Neural progenitor cell (in vitro differentiated cells): ENCODE results near the gene ID4. TPM values are rescaled to one million over a fixed set of nuclear protein-coding genes. Genes with fewer than 3 reads are reported as not detected.
A peak's percentile ranks its signal among the peaks of the same experiment; 100 is the strongest.

ENCODE experiments used
- DNase-seq: peaks from one replicate; pipeline ENCODE4 v3.0.0-alpha.2; 2016; ENCODE audit warnings: low spot score
- H2AFZ ChIP-seq: fragments of 200-600 bp; sonication (generic); replicated peaks from 2 replicates; pipeline ENCODE4 v1.6.1; 2016; ENCODE audit warnings: antibody characterized with exemption
- H3F3A ChIP-seq: fragments of 200-600 bp; sonication (generic); 2 replicates; pipeline ENCODE4 v1.6.1; 2016; ENCODE audit warnings: antibody characterized with exemption, low read depth
- H3K27ac ChIP-seq: fragments of 200-600 bp; sonication (generic); 2 replicates; pipeline ENCODE4 v1.5.1; 2016; ENCODE audit warnings: mild to moderate bottlenecking
- H3K27me3 ChIP-seq: fragments of 200-600 bp; sonication (generic); 2 replicates; pipeline ENCODE4 v1.6.1; 2016; ENCODE audit warnings: mild to moderate bottlenecking, moderate library complexity
- H3K36me3 ChIP-seq: fragments of 200-600 bp; sonication (generic); 2 replicates; pipeline ENCODE4 v1.5.1; 2016
- H3K4me1 ChIP-seq: fragments of 200-600 bp; sonication (generic); 2 replicates; pipeline ENCODE4 v1.6.1; 2016; ENCODE audit warnings: mixed run types
- H3K4me2 ChIP-seq: fragments of 200-600 bp; sonication (generic); 2 replicates; pipeline ENCODE4 v1.6.1; 2016
- H3K4me3 ChIP-seq: fragments of 200-600 bp; sonication (generic); 2 replicates; pipeline ENCODE4 v1.5.1; 2016
- H3K79me2 ChIP-seq: fragments of 200-600 bp; sonication (generic); 2 replicates; pipeline ENCODE4 v1.6.1; 2016; ENCODE audit warnings: low read depth
- H3K9ac ChIP-seq: fragments of 200-600 bp; sonication (generic); 2 replicates; pipeline ENCODE4 v1.6.1; 2016
- H3K9me3 ChIP-seq: fragments of 200-600 bp; sonication (generic); 2 replicates; pipeline ENCODE4 v1.5.1; 2016; ENCODE audit warnings: low read depth
- H4K20me1 ChIP-seq: fragments of 200-600 bp; sonication (generic); 2 replicates; pipeline ENCODE4 v1.6.1; 2016; ENCODE audit warnings: low read depth
- H3K27ac Mint-ChIP-seq: 3 replicates; pipeline ENCODE4 v1.8.0; 2021; ENCODE audit warnings: mixed read lengths
- H3K27me3 Mint-ChIP-seq: 2 replicates; pipeline ENCODE4 v1.8.0; 2022; ENCODE audit warnings: low read depth, mild to moderate bottlenecking, inconsistent platforms, moderate library complexity, mixed read lengths; ENCODE audit not compliant: insufficient read depth
- H3K36me3 Mint-ChIP-seq: 3 replicates; pipeline ENCODE4 v1.8.0; 2021; ENCODE audit warnings: mixed read lengths
- H3K4me1 Mint-ChIP-seq: 3 replicates; pipeline ENCODE4 v1.8.0; 2021; ENCODE audit warnings: mixed read lengths
- H3K4me3 Mint-ChIP-seq: 3 replicates; pipeline ENCODE4 v1.8.0; 2021; ENCODE audit warnings: mild to moderate bottlenecking, moderate library complexity, mixed read lengths
- H3K9me3 Mint-ChIP-seq: 3 replicates; pipeline ENCODE4 v1.8.0; 2020; ENCODE audit warnings: mixed read lengths
- CTCF ChIP-seq: fragments of 200-600 bp; sonication (generic); IDR thresholded peaks from 2 replicates; pipeline ENCODE4 v1.5.1; 2017; ENCODE audit warnings: antibody characterized with exemption, mild to moderate bottlenecking
- EZH2 ChIP-seq: fragments of 200-600 bp; sonication (generic); IDR thresholded peaks from 2 replicates; pipeline ENCODE4 v1.6.1; 2017; ENCODE audit warnings: antibody characterized with exemption, mild to moderate bottlenecking, moderate library complexity
- EZH2phosphoT487 ChIP-seq: fragments of 200-600 bp; sonication (generic); IDR thresholded peaks from 2 replicates; pipeline ENCODE4 v1.6.1; 2017; ENCODE audit warnings: antibody characterized with exemption
- total RNA-seq: library from RNA; depleted of rRNA; stranded (reverse); fragments of >200 nt; gene quantifications from 2 replicates; pipeline ENCODE4 v1.2.3, GENCODE V29; 2015; ENCODE audit warnings: low replicate concordance

ID4 gene
- total RNA-seq, 1 donor from 2014 or later = 29.2 TPM

GRCh38 chr6:19833947-19834346 lies 3.2 kb upstream of the ID4 start:
- Mint-ChIP-seq H3K4me1 (peaks cover 21% of the 10 kb centered on the region), H3K9me3 (peaks cover 3% of the 10 kb centered on the region), H3K27me3 (peaks cover 7% of the 10 kb centered on the region), H3K27ac (no peak overlapping the region), H3K36me3 (peaks cover 5% of the 10 kb centered on the region), H3K4me3 (no peak overlapping the region)
- Histone ChIP-seq H3F3A (peaks cover 21% of the 10 kb centered on the region), H3K9me3 (no peaks in the 10 kb centered on the region), H3K36me3 (no peaks in the 10 kb centered on the region), H4K20me1 (peaks cover 12% of the 10 kb centered on the region), H3K79me2 (peaks cover 12% of the 10 kb centered on the region), H3K4me1 (no peaks in the 10 kb centered on the region), H3K27me3 (peaks cover 16% of the 10 kb centered on the region), H2AFZ (no peak overlapping the region), H3K9ac (no peak overlapping the region), H3K4me2 (no peak overlapping the region), H3K4me3 (no peak overlapping the region), H3K27ac (no peak overlapping the region)
- no peak for DNase-seq
- TF ChIP-seq EZH2 = no peak
- TF ChIP-seq EZH2phosphoT487 = no peak

GRCh38 chr6:19834858-19835257 lies 2.3 kb upstream of the ID4 start:
- TF ChIP-seq EZH2phosphoT487 (no peak), EZH2 (no peak), CTCF (no peak)
- H3K9ac ChIP-seq = no peak overlapping the region
- H3K9me3 Mint-ChIP-seq = no peaks in the 10 kb centered on the region
- peaks cover 21% of the 10 kb centered on the region for H3K79me2 ChIP-seq
- H3K27ac ChIP-seq = no peak overlapping the region
- no peak overlapping the region for H3K4me3 ChIP-seq
- peaks cover 23% of the 10 kb centered on the region for H3K4me1 Mint-ChIP-seq
- H3K4me3 Mint-ChIP-seq = no peak overlapping the region
- DNase-seq = no peak
- H4K20me1 ChIP-seq = peaks cover 21% of the 10 kb centered on the region
- no peak overlapping the region for H2AFZ ChIP-seq
- peaks cover 9% of the 10 kb centered on the region for H3K36me3 Mint-ChIP-seq
- no peak overlapping the region for H3K4me2 ChIP-seq
- peaks cover 27% of the 10 kb centered on the region for H3F3A ChIP-seq
- H3K27ac Mint-ChIP-seq = no peak overlapping the region
- H3K9me3 ChIP-seq = no peaks in the 10 kb centered on the region
- H3K27me3 Mint-ChIP-seq = peaks cover 7% of the 10 kb centered on the region
- no peaks in the 10 kb centered on the region for H3K36me3 ChIP-seq
- peaks cover 7% of the 10 kb centered on the region for H3K4me1 ChIP-seq
- peaks cover 16% of the 10 kb centered on the region for H3K27me3 ChIP-seq

GRCh38 chr6:19835605-19836004 lies 1.6 kb upstream of the ID4 start:
- H3K4me3 ChIP-seq = no peak overlapping the region
- no peak overlapping the region for H3K27ac ChIP-seq
- peaks cover 27% of the 10 kb centered on the region for H3F3A ChIP-seq
- peaks cover 7% of the 10 kb centered on the region for H3K27me3 Mint-ChIP-seq
- H3K27me3 ChIP-seq = peaks cover 16% of the 10 kb centered on the region
- H3K27ac Mint-ChIP-seq = no peak overlapping the region
- peaks cover 30% of the 10 kb centered on the region for H3K4me1 Mint-ChIP-seq
- no peak overlapping the region for H3K9ac ChIP-seq
- H4K20me1 ChIP-seq = peaks cover 22% of the 10 kb centered on the region
- H3K4me2 ChIP-seq = no peak overlapping the region
- H3K79me2 ChIP-seq = peaks cover 29% of the 10 kb centered on the region
- no peaks in the 10 kb centered on the region for H3K36me3 ChIP-seq
- H2AFZ ChIP-seq = no peak overlapping the region
- no peaks in the 10 kb centered on the region for H3K9me3 ChIP-seq
- peaks cover 14% of the 10 kb centered on the region for H3K4me1 ChIP-seq
- TF ChIP-seq CTCF = no peak
- TF ChIP-seq EZH2phosphoT487 = no peak
- no peak for TF ChIP-seq EZH2
- peaks cover 16% of the 10 kb centered on the region for H3K36me3 Mint-ChIP-seq
- no peak for DNase-seq
- peak overlapping the region; percentile 92 for H3K4me3 Mint-ChIP-seq
- no peaks in the 10 kb centered on the region for H3K9me3 Mint-ChIP-seq

DNA sequence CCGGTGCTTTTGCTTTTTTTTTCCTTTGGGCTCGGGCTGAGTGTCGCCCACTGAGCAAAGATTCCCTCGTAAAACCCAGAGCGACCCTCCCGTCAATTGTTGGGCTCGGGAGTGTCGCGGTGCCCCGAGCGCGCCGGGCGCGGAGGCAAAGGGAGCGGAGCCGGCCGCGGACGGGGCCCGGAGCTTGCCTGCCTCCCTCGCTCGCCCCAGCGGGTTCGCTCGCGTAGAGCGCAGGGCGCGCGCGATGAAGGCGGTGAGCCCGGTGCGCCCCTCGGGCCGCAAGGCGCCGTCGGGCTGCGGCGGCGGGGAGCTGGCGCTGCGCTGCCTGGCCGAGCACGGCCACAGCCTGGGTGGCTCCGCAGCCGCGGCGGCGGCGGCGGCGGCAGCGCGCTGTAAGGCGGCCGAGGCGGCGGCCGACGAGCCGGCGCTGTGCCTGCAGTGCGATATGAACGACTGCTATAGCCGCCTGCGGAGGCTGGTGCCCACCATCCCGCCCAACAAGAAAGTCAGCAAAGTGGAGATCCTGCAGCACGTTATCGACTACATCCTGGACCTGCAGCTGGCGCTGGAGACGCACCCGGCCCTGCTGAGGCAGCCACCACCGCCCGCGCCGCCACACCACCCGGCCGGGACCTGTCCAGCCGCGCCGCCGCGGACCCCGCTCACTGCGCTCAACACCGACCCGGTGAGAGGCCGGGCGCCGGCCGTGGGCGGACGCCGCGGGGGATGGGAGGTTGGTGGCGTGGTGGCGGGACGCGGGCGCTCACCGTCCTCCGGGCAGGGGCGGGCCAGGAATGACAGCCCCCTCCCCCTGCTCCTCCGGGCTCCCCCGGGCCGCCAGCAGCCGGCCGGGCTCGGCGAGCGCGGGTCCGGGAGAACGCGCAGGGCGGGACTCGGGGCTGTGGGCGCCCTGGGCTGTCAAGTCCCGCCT lies 606 bp downstream of the ID4 start:
- Histone ChIP-seq H2AFZ (no peak overlapping the region), H3K27me3 (peaks cover 16% of the 10 kb centered on the region), H3F3A (peaks cover 40% of the 10 kb centered on the region), H3K27ac (peak overlapping the region; percentile 79), H3K79me2 (peaks cover 49% of the 10 kb centered on the region), H4K20me1 (peaks cover 22% of the 10 kb centered on the region), H3K9me3 (no peaks in the 10 kb centered on the region), H3K4me2 (peak overlapping the region; percentile 96), H3K9ac (peak overlapping the region; percentile 64), H3K36me3 (no peaks in the 10 kb centered on the region), H3K4me3 (peak overlapping the region; percentile 91), H3K4me1 (peaks cover 36% of the 10 kb centered on the region)
- H3K4me3 Mint-ChIP-seq = peak overlapping the region; percentile 99
- DNase-seq = peak; percentile 87
- H3K27ac Mint-ChIP-seq = peak overlapping the region; percentile 82
- H3K36me3 Mint-ChIP-seq = peaks cover 16% of the 10 kb centered on the region
- peaks cover 51% of the 10 kb centered on the region for H3K4me1 Mint-ChIP-seq
- peaks cover 7% of the 10 kb centered on the region for H3K27me3 Mint-ChIP-seq
- TF ChIP-seq EZH2 (peak; percentile 27), CTCF (no peak)
- no peaks in the 10 kb centered on the region for H3K9me3 Mint-ChIP-seq
